GM13976 (cell line): ENCODE measurements around the gene LCK.

Experiments
- DNase-seq: peaks from one replicate; pipeline ENCODE4 v3.0.0; 2012; ENCODE audit warnings: low spot score
- in situ Hi-C: fragments of 300-500 bp; cut with MboI; formaldehyde crosslinking; loops from one replicate; pipeline ENCODE4 v1.12.0; 2022; ENCODE audit warnings: low sequenced_read_pairs, mixed read lengths, inconsistent platforms; ENCODE audit not compliant: unreplicated experiment
- TF ChIP-seq, protein P1 (sequence below): IDR thresholded peaks from 2 replicates; pipeline ENCODE4 v1.5.1; 2012; ENCODE audit warnings: borderline replicate concordance, mild to moderate bottlenecking; ENCODE audit not compliant: insufficient read depth; ENCODE audit errors: extremely low read depth, missing control alignments, control extremely low read depth

Gene LCK

DNA sequence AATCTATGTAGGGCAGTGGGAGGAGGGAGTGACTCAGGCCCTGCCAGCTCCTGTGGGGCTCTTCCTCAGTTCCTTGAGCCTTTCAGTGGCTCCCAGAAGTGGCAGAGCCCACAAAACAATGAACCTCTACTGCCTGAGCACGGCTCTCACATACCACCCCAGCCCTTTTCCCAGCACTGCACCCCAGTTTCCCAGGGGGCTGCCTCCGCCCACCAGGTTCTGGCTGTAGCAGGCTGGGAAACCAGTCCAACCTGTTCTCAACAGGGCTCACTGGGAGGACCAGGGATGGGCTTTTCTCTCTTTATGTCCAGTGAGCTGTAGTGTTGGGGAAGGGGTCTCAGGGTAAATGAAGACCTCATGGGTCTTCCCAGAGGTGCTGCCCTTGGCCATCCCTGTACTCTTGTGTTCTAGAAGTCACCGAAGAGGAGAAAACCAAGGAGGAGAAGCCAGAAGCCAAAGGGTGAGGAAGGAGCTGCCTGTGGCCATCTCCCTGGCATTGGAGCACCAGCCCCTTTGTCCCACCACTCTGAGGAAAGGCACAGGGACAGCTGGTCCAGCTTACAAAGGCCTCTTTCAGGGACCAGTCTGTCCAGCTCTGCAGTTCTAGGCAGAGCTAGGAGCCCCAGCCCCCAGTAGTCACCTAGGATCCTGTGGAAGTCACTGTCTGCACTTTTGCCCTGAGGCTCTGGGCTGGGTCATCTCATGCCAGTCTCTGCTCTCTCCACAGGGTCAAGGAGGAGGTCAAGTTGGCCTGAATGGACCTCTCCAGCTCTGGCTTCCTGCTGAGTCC is 81.4 kb downstream of the LCK start:
- no peak for DNase-seq
- in situ Hi-C loops = no loop called here
- TF ChIP-seq, protein P1, sequence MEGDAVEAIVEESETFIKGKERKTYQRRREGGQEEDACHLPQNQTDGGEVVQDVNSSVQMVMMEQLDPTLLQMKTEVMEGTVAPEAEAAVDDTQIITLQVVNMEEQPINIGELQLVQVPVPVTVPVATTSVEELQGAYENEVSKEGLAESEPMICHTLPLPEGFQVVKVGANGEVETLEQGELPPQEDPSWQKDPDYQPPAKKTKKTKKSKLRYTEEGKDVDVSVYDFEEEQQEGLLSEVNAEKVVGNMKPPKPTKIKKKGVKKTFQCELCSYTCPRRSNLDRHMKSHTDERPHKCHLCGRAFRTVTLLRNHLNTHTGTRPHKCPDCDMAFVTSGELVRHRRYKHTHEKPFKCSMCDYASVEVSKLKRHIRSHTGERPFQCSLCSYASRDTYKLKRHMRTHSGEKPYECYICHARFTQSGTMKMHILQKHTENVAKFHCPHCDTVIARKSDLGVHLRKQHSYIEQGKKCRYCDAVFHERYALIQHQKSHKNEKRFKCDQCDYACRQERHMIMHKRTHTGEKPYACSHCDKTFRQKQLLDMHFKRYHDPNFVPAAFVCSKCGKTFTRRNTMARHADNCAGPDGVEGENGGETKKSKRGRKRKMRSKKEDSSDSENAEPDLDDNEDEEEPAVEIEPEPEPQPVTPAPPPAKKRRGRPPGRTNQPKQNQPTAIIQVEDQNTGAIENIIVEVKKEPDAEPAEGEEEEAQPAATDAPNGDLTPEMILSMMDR = no peak

DNA sequence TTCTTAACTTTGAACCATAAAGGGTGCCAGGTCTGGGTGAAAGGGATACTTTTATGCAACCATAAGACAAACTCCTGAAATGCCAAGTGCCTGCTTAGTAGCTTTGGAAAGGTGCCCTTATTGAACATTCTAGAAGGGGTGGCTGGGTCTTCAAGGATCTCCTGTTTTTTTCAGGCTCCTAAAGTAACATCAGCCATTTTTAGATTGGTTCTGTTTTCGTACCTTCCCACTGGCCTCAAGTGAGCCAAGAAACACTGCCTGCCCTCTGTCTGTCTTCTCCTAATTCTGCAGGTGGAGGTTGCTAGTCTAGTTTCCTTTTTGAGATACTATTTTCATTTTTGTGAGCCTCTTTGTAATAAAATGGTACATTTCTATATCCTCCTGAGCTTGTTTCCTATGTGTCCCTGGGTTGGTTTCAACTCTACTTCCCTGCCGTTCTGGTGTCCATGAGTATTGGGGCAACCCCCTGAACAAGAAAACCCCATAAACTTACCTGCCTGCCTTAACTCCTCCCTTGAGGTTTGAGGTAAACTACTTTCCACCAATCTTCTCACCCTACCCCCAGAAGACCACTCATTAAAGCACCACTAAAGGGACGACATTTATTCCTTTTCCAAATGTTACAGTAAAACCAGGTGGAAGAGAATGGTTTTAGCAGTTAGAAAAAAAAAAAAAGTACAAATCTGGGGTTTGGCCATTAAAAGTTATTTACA is 82.3 kb downstream of the LCK start:
- in situ Hi-C loops = no loop called here
- no peak for DNase-seq
- TF ChIP-seq, protein P1 = no peak

DNA sequence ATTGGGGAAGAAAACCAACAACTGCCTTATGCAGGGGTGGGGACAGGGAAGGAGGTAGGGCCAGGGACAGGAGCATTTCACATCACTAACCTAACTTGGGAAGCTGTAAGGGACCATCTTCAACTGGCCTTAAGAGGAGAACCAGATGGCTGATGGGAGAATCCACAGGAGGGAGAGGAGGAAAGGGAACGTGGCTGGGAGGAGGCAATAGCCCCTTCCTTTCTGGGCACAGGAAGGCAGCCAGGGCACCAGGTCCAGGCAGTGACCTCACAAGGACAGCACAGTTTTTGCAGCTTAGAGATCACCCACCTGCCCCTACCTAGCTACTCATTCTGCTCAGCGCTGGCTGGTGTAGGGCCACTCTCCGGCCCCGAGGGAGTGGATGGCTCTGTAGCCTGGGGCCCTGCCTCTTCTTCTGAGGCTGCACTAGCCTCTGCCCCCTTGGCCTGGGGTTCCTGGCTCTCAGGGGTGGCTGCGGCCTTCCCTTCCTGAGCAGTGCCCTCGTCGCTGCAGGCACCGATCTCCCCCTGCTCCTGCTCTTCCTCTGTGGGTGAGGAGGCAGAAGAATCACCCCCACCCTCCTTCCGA is 83.3 kb downstream of the LCK start:
- no peak for DNase-seq
- TF ChIP-seq, protein P1 = no peak
- in situ Hi-C loops = no loop called here

DNA sequence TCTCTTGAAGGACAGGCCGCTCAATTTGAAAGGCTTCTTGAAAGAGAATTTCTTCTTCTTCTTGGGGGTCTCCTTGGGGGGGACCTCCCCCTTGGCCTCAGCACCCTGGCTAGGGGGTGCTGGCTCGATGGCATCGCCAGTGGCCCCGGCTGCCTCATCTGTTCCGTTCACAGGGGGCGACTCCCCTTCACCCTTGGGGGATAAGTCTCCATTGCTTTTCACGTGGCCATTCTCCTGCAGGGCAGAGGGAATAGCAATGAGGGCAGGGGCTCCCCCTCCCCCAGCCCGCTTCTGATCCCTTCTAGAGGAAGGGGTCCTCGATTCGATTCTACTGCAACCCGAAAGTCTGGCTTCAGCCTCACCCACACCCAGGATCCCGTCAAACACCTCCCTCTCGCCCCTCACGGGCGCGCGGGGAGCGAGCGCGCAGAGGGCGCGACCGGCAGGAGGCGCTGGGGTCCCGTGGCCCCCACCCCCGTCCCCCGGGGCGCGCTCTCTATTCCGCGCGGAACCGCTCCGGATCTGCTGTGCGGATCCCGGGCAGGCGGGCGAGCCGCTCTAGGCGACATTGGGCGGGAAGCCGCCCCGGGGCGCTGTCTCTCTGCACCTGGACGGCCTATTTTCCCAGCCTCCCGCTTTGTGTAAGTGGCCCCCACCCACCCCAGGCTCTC is 83.9 kb downstream of the LCK start:
- in situ Hi-C loops = no loop called here
- peak; percentile 77 for DNase-seq

DNA sequence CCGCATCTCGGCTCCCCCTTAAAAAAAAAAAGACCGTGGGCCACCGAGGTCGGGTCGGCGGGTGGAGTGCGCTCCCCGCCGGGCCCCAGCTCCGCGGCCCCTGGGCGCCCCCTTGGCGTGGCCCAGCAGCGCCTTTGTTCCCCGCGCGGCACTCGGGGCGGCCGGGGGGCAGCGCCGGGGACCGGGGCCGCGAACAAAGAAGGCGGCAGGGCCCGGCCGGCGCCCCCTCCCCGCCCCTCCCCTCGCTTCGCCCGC is 84.4 kb downstream of the LCK start:
- DNase-seq = no peak
- TF ChIP-seq, protein P1 = peak; percentile 12
- in situ Hi-C loops = no loop called here

More for the DNA sequence above, 83.9 kb downstream of the LCK start:
- TF ChIP-seq, protein P1 = peak; percentile 86
